ENCODE measurements around the gene UBE2E1.
A peak's percentile ranks its signal among the peaks of the same experiment; 100 is the strongest.

Gene UBE2E1

GRCh38 chr3:23820888-23821287 lies 15.1 kb downstream of the UBE2E1 start:
- DNase-seq (ENCODE audit: low read depth, low spot score) = no peak

GRCh38 chr3:23821858-23822257 lies 16.1 kb downstream of the UBE2E1 start:
- no peak for DNase-seq (ENCODE audit: low read depth, low spot score)

GRCh38 chr3:23822559-23822958 lies 16.8 kb downstream of the UBE2E1 start:
- no peak for DNase-seq (ENCODE audit: low read depth, low spot score)

- no peak for DNase-seq (ENCODE audit: low read depth, low spot score)
Measured at GRCh38 chr3:23823620-23824019, 17.9 kb downstream of the UBE2E1 start.

- DNase-seq (ENCODE audit: low read depth, low spot score) = no peak
Measured at GRCh38 chr3:23824699-23825444, 19.1 kb downstream of the UBE2E1 start.

GRCh38 chr3:23825802-23826201 lies 20.0 kb downstream of the UBE2E1 start:
- no peak for DNase-seq (ENCODE audit: low read depth, low spot score)

GRCh38 chr3:23826382-23827064 lies 20.8 kb downstream of the UBE2E1 start:
- no peak for DNase-seq (ENCODE audit: low read depth, low spot score)

GRCh38 chr3:23829242-23829934 lies 23.6 kb downstream of the UBE2E1 start:
- no peak for DNase-seq (ENCODE audit: low read depth, low spot score)

- DNase-seq (ENCODE audit: low read depth, low spot score) = no peak
Measured at GRCh38 chr3:23830869-23831484, 25.2 kb downstream of the UBE2E1 start.

- DNase-seq (ENCODE audit: low read depth, low spot score) = no peak
Measured at GRCh38 chr3:23831517-23832394, 26.0 kb downstream of the UBE2E1 start.

- DNase-seq (ENCODE audit: low read depth, low spot score) = no peak
Measured at GRCh38 chr3:23832523-23832922, 26.8 kb downstream of the UBE2E1 start.

GRCh38 chr3:23834082-23834870 lies 28.5 kb downstream of the UBE2E1 start:
- DNase-seq (ENCODE audit: low read depth, low spot score) = no peak

GRCh38 chr3:23835087-23835486 lies 29.3 kb downstream of the UBE2E1 start:
- no peak for DNase-seq (ENCODE audit: low read depth, low spot score)

GRCh38 chr3:23835802-23836201 lies 30.0 kb downstream of the UBE2E1 start:
- no peak for DNase-seq (ENCODE audit: low read depth, low spot score)

GRCh38 chr3:23836536-23837230 lies 30.9 kb downstream of the UBE2E1 start:
- no peak for DNase-seq (ENCODE audit: low read depth, low spot score)

- no peak for DNase-seq (ENCODE audit: low read depth, low spot score)
Measured at GRCh38 chr3:23837286-23837685, 31.5 kb downstream of the UBE2E1 start.

- no peak for DNase-seq (ENCODE audit: low read depth, low spot score)
Measured at GRCh38 chr3:23837691-23838090, 31.9 kb downstream of the UBE2E1 start.

GRCh38 chr3:23840521-23840920 lies 34.8 kb downstream of the UBE2E1 start:
- peak; percentile 37 for DNase-seq (ENCODE audit: low read depth, low spot score)

GRCh38 chr3:23843869-23844268 lies 38.1 kb downstream of the UBE2E1 start:
- DNase-seq (ENCODE audit: low read depth, low spot score) = no peak

All from ELF-1 (cell line).